ENCODE results near the gene ITGB7.

The ITGB7 gene

GRCh38 chr12:53207042-53207441 lies at the start of gene ITGB7:
TSS of gene ITGB7 (minus strand) at chr12:53207251. CDS start at chr12:53200443, 6,808 bp downstream.
- DNase-seq, result no peak

DNA sequence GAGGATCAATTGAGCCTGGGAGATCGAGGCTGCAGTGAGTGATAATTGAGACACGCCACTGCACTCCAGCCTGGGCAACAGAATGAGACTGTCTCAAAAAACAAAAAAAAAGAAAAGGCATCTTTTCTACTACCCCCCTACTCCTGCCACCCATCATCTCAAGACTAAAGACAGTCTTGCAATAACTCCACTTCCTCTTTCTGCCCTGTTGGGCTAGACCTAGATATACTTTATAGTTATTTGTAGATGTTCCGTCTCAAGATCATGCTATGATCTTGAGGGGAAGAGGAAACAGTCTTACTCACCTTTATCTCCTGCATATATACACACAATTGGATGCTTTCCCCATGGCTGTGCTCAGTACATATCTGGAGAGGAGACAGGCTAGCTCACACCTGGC lies 48.9 kb upstream of the ITGB7 start:
- DNase-seq, result no peak

- DNase-seq, result no peak
Measured at GRCh38 chr12:53254816-53255545, 47.9 kb upstream of the ITGB7 start.

DNA sequence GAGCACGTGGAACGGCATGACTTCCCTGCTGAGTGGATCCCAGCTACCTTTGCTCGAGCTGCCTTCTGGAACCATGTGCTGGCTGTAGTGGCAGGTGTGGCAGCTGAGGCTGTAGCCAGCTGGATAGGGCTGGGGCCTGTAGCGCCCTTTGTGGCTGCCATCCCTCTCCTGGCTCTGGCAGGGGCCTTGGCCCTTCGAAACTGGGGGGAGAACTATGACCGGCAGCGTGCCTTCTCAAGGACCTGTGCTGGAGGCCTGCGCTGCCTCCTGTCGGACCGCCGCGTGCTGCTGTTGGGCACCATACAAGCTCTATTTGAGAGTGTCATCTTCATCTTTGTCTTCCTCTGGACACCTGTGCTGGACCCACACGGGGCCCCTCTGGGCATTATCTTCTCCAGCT lies 46.2 kb upstream of the ITGB7 start:
- DNase-seq, result no peak

GRCh38 chr12:53252349-53252916 lies 45.4 kb upstream of the ITGB7 start:
- DNase-seq, result no peak

DNA sequence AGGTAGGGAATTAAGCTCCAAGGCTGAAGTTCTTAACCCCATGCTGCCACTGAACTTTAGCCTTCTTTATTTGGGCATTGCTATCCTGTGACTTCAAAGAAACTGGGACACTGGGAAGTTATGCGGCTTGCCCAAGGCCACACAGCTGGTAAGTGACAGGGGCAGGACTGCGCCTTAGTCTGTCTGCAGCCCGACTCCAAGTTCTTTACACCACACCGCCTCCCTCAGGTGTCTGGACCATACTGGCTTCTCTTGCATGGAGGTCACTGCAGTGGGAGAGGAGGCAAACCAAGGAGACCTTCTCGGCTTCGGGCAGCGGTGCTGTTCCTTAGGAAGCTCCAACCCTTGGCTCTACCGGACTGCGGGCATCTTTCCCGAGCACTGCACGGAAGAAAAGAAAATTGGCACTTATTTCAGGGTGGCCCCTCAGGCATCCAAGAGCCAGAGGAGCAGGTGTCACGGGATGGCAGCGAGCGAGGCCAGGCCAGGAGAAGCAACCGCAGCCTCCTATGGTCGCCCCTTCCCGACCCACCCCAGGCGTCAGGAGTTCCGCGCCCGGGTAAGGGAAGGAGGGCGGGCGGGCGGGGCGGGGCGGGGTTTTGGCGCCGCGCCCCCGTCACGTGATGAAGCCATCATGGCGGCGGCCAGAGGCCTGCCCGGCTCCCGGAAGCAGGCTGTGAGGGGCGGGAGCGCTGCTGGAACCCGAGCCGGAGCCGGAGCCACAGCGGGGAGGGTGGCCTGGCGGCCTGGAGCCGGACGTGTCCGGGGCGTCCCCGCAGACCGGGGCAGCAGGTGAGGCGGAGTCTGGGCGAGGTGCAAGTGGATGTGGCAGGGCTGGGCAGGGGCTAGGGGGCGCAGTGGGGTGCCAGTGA lies 44.7 kb upstream of the ITGB7 start:
- DNase-seq, result no peak

- DNase-seq, result no peak
Measured at GRCh38 chr12:53245286-53245685, 38.2 kb upstream of the ITGB7 start.

- DNase-seq, result no peak
Measured at GRCh38 chr12:53244337-53244736, 37.3 kb upstream of the ITGB7 start.

GRCh38 chr12:53241623-53242412 lies 34.8 kb upstream of the ITGB7 start:
- no peak for DNase-seq

- DNase-seq, result no peak
Measured at GRCh38 chr12:53239643-53240258, 32.7 kb upstream of the ITGB7 start.

- no peak for DNase-seq
Measured at GRCh38 chr12:53236443-53237111, 29.5 kb upstream of the ITGB7 start.

DNA sequence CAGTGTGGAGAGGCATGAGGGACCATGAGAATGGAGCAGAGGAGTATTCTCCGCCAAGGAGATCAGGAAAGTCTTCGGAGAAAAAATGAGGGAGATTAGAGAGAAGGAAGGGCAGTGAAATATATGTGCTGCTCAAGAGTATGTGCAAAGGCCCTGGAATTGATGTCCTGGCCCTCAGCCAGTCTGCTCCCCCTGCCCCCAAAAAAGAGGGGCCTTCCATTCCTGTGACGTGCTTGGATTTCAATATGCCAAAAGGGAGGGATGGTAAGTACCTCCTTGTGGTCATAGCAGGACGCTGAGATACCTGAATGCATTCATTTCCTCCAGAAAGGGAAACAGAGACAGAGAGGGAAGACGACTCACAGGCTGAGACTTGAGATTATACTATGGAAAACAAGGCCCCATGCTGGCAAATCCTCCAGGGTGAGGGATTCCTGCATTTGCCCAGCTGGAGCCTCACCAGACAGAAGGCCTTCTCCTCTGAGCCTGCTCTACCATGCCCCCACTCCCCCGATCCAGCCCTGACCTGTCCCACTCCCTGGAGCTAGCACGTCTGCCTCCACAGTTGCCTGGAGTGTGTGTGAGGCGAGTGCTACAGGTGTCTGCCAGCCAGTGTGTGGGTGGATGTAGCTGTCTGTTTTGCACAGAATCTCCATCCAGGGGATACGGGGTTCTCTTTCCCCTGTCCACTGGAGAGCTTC lies 28.8 kb upstream of the ITGB7 start:
- no peak for DNase-seq

GRCh38 chr12:53235164-53235563 lies 28.1 kb upstream of the ITGB7 start:
- DNase-seq, result no peak

DNA sequence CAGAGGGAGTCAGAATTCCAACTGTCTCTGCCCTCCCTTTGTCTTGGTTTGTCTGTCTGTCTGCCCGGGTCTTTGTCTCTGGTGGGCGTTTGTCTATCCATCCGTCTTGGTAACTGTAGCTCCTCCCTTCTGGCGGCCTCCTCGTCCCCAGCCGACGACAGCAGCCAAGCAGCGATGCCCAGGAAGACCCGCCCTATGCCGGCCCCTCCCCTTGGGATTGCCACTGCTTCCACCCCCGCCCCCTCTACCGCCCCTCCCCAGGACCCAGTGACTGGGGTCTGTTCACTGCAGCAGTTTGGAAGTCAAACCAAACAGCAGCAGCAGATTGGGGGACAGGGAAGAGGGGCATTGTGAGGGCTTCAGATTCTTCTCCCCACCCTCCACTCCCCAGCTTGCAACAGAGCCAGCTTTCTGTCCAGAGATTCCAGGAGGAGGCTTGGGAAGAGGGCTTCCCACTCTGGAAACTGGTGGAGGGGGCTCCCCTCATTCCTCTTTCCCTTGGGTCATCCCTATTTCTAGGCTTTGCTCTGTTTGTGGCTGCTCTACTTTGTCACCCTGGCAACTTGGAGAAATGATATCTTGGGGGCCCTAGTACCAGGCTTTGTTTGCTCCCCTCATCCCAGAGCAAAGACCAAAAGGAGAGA lies 27.3 kb upstream of the ITGB7 start:
- DNase-seq, result no peak

- no peak for DNase-seq
Measured at GRCh38 chr12:53233671-53234121, 26.6 kb upstream of the ITGB7 start.

DNA sequence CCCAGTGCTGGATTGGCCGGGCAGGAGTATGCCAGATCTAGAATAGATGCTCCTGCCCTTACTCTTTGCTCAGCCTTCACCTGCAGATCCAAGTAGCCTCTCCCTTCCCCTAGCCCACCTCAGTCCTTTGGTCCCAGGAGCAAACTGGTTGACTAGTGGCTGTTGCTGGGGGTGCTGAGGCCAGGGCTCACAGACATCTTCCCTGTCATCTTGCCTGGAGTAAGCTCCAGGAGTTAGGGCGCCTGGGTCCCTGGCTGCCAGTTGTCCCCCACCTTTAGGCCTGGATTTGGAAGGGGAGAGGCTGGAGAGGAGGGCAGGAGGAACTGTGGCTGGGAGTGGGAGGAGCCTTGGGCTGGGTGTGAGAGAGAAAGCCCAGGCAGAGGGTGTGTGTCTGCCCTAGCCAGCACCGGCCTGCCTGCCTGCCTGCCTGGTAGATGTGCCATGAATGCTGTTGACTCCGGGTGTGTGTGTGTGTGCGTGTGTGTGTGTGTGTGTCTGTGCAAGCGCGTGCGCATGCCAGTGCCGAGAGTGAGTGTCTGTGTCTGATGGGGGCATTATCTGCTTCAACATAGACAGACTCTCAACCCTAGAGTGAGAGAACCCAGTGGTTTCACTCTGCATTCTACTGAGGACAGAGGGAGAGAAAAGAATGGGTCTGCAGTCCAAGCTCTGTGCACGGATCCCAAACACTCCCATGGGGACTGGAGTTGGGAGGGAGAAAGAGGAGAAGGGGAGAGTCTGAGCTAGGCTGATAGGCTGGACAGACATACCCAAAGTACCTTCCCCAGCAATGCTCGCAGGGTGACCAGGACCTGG lies 25.8 kb upstream of the ITGB7 start:
- no peak for DNase-seq

GRCh38 chr12:53231921-53232645 lies 25.0 kb upstream of the ITGB7 start, which contains the start of gene RARG:
TSS of gene RARG (minus strand) at chr12:53232209. CDS start at chr12:53227545, 4,664 bp downstream.
- no peak for DNase-seq

- no peak for DNase-seq
Measured at GRCh38 chr12:53231671-53231920, 24.5 kb upstream of the ITGB7 start.
